ENCODE results near the gene PKDREJ. TPM values are rescaled to one million over a fixed set of nuclear protein-coding genes. Genes with fewer than 3 reads are reported as not detected.
A peak's percentile ranks its signal among the peaks of the same experiment; 100 is the strongest.

The PKDREJ gene
- total RNA-seq, 2 experiments from 2014 or later, result not detected

DNA sequence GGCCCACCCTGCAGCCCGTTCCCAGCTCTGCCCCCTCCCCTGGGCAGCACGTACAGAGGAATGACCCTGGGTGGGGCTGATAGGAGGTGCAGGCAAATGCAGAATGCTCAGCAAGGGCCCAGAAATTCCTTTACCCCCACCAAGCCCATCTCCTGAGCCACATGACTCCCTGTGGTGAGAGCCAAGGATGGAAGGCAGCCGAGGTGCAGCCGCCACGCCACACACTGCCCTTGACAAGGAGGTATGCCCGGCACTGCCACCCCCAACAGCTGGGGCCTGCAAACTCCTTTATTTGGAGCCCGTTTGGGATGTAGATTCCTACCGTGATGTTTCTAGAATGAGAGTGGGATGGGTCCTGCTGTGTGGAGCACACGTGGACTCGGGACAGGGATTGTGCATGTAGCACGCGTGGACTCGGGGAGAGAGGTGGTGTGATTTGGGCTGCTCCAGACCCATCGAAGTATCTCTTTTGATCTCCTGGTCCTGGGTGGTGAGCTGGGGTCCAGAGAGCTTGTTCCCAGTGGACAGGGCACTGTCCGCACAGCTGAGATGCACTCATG is 46.5 kb upstream of the PKDREJ start:
- Histone ChIP-seq H4K20me1 (ENCODE audit: insufficient read depth, low read length) (0 out of 2 replicates have a peak, but pooled peaks cover 3% of the 10 kb centered on the region), H3K27ac (ENCODE audit: low read depth, low read length, poor library complexity, severe bottlenecking) (no peak overlapping the region), H3K36me3 (ENCODE audit: insufficient read depth, low read length) (peaks cover 92% of the 10 kb centered on the region), H3K4me3 (ENCODE audit: low read depth, low read length, poor library complexity, severe bottlenecking) (no peak overlapping the region), H3K9me2 (ENCODE audit: insufficient read depth, low read length) (no peaks in the 10 kb centered on the region), H3K4me1 (ENCODE audit: insufficient read depth, low read length, poor library complexity, severe bottlenecking) (no peaks in the 10 kb centered on the region), H3K4me2 (ENCODE audit: low read length) (no peak overlapping the region), H3K9me3 (ENCODE audit: low read length) (no peaks in the 10 kb centered on the region), H3K79me2 (ENCODE audit: insufficient read depth, low read depth, low read length) (peaks cover 51% of the 10 kb centered on the region), H2AFZ (ENCODE audit: low read length) (no peak overlapping the region)
- intact Hi-C loops (cut with micrococcal nuclease; ENCODE audit: unreplicated experiment), result loop anchor here (10.0 kb wide), 1 partner anchor 315 kb away; no protein-coding TSS in a partner anchor
- TF ChIP-seq EZH2phosphoT487 (IDR thresholded peaks at IDR 0.05; ENCODE audit: borderline replicate concordance, low read depth, low read length), result no peak
- TF ChIP-seq, protein P1, sequence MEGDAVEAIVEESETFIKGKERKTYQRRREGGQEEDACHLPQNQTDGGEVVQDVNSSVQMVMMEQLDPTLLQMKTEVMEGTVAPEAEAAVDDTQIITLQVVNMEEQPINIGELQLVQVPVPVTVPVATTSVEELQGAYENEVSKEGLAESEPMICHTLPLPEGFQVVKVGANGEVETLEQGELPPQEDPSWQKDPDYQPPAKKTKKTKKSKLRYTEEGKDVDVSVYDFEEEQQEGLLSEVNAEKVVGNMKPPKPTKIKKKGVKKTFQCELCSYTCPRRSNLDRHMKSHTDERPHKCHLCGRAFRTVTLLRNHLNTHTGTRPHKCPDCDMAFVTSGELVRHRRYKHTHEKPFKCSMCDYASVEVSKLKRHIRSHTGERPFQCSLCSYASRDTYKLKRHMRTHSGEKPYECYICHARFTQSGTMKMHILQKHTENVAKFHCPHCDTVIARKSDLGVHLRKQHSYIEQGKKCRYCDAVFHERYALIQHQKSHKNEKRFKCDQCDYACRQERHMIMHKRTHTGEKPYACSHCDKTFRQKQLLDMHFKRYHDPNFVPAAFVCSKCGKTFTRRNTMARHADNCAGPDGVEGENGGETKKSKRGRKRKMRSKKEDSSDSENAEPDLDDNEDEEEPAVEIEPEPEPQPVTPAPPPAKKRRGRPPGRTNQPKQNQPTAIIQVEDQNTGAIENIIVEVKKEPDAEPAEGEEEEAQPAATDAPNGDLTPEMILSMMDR (conservative IDR thresholded peaks at IDR 0.05; ENCODE audit: low read length), result no peak
- DNase-seq (ENCODE audit: low spot score), result no peak
- no TSS peak for BruUV-seq (replicated peaks)
- POLR2A ChIA-PET, result interaction anchor here (0.6 kb wide), 1 partner anchor 285 kb away, joined by 3 read pairs; no protein-coding TSS in a partner anchor
- CTCF ChIA-PET (ENCODE audit: unreplicated experiment), result no interaction called here

DNA sequence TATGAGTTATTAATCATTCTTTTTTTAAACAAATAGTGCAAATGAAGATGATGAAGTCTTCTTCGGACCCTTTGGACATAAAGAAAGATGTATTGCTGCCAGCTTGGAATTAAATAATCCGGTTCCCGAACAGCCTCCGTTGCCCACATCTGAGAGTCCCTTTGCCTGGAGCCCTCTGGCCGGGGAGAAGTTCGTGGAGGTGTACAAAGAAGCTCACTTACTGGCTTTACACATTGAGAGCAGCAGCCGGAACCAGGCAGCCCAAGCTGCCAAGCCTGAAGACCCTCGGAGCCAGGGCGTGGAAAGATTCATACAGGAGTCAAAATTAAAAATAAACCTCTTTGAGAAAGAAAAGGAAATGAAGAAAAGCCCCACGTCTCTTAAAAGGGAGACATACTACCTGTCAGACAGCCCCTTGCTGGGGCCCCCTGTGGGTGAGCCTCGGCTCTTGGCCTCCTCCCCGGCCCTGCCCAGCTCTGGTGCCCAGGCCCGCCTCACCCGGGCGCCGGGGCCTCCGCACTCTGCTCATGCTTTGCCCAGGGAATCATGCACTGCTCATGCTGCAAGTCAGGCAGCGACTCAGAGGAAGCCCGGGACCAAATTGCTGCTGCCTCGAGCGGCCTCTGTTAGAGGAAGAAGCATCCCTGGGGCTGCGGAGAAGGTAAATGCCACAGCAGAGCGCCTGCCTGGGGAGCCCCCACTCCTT is 45.3 kb upstream of the PKDREJ start:
- no peaks in the 10 kb centered on the region for H3K9me2 ChIP-seq (ENCODE audit: insufficient read depth, low read length)
- no peak for DNase-seq (ENCODE audit: low spot score)
- ChIA-PET POLR2A (no interaction called here), CTCF (ENCODE audit: unreplicated experiment) (no interaction called here)
- H3K27ac ChIP-seq (ENCODE audit: low read depth, low read length, poor library complexity, severe bottlenecking), result no peak overlapping the region
- H3K4me1 ChIP-seq (ENCODE audit: insufficient read depth, low read length, poor library complexity, severe bottlenecking), result no peaks in the 10 kb centered on the region
- peaks cover 92% of the 10 kb centered on the region for H3K36me3 ChIP-seq (ENCODE audit: insufficient read depth, low read length)
- H3K4me3 ChIP-seq (ENCODE audit: low read depth, low read length, poor library complexity, severe bottlenecking), result no peak overlapping the region
- H4K20me1 ChIP-seq (ENCODE audit: insufficient read depth, low read length), result 0 out of 2 replicates have a peak, but pooled peaks cover 3% of the 10 kb centered on the region
- intact Hi-C loops (cut with micrococcal nuclease; ENCODE audit: unreplicated experiment), result no loop called here
- H3K79me2 ChIP-seq (ENCODE audit: insufficient read depth, low read depth, low read length), result peaks cover 63% of the 10 kb centered on the region
- TF ChIP-seq, protein P1 (conservative IDR thresholded peaks at IDR 0.05; ENCODE audit: low read length), result no peak
- no peak for TF ChIP-seq EZH2phosphoT487 (IDR thresholded peaks at IDR 0.05; ENCODE audit: borderline replicate concordance, low read depth, low read length)
- no peak overlapping the region for H2AFZ ChIP-seq (ENCODE audit: low read length)
- H3K9me3 ChIP-seq (ENCODE audit: low read length), result no peaks in the 10 kb centered on the region
- TSS peak; percentile 68 for BruUV-seq (replicated peaks)
- no peak overlapping the region for H3K4me2 ChIP-seq (ENCODE audit: low read length)
